K562 (cell line): Measurements from ENCODE around the gene CREBL2. TPM values are rescaled to one million over a fixed set of nuclear protein-coding genes. Genes with fewer than 3 reads are reported as not detected.

Experiments
- ATAC-seq: fragments of 200-7000 bp; cut with Tn5 transposase; 3 replicates; pipeline ENCODE4 v1.9.1; 2020; ENCODE audit warnings: moderate library complexity
- BruUV-seq: library from RNA; stranded (reverse); fragments of 400-500 nt; replicated peaks from 2 replicates; lab custom pipeline; 2021; lab: Mats Ljungman, UMichigan
- CTCF ChIA-PET: fragments of 300-600 bp; formaldehyde crosslinking; extraction: SDS; loops from one replicate; lab custom pipeline; 2021; ENCODE audit warnings: low intra/inter-chr PET ratio; lab: Yijun Ruan, JAX
- POLR2A ChIA-PET: fragments of 300-600, 350-650 bp; sonication (Branson Sonifier 250); formaldehyde crosslinking; extraction: SDS; loops from one replicate; lab custom pipeline; 2021; ENCODE audit warnings: antibody characterized with exemption, inconsistent platforms; lab: Yijun Ruan, JAX
- DNase-seq, 4 experiments: peaks; one replicate each; pipeline versions ENCODE4 v3.0.0 to v3.0.0-alpha.2; 2011 to 2018; ENCODE audit warnings: low spot score in 3 of 4, mixed read lengths in 3 of 4; ENCODE audit errors: extremely low read depth in 1 of 4
- FAIRE-seq: peaks from 2 replicates; lab custom pipeline; 2011; peaks lifted over from hg19 to GRCh38; lab: Jason Lieb, UNC
- H2AFZ ChIP-seq: 2 replicates; pipeline ENCODE4 v1.6.0; 2011; ENCODE audit warnings: low read depth, low read length, control low read depth, inconsistent platforms
- H3K27ac ChIP-seq: fragments of 200-600 bp; 3 replicates; pipeline ENCODE4 v1.8.0; 2011; ENCODE audit warnings: low read depth, mild to moderate bottlenecking, control low read depth, inconsistent platforms, low read length, moderate library complexity, mixed read lengths; ENCODE audit errors: extremely low read depth
- H3K27me3 ChIP-seq, 2 experiments: fragments of 300-600 bp in 1 of 2; 2 replicates in 1 of 2; 3 replicates in 1 of 2; pipeline versions ENCODE4 v1.6.0 to v1.8.0; 2011; ENCODE audit warnings: inconsistent platforms in 2 of 2, low read length in 2 of 2, mild to moderate bottlenecking in 1 of 2, mixed read lengths in 1 of 2, moderate library complexity in 1 of 2; ENCODE audit not compliant: control insufficient read depth in 2 of 2, insufficient read depth in 2 of 2
- H3K36me3 ChIP-seq: fragments of 300-600 bp; 3 replicates; pipeline ENCODE4 v1.8.0; 2011; ENCODE audit warnings: mild to moderate bottlenecking, low read length, inconsistent platforms; ENCODE audit not compliant: control insufficient read depth, insufficient read depth
- H3K4me1 ChIP-seq, 2 experiments: fragments of 200-600 bp in 1 of 2; replicated peaks in 1 of 2; 2 replicates in 1 of 2; 3 replicates in 1 of 2; pipeline versions ENCODE4 v1.5.1 to v1.8.0; 2011; ENCODE audit warnings: inconsistent platforms in 2 of 2, low read length in 2 of 2, mild to moderate bottlenecking in 1 of 2, mixed read lengths in 1 of 2, moderate library complexity in 1 of 2; ENCODE audit not compliant: control insufficient read depth in 2 of 2, insufficient read depth in 2 of 2
- H3K4me2 ChIP-seq: 2 replicates; pipeline ENCODE4 v1.6.1; 2011; ENCODE audit warnings: low read length, control low read depth, inconsistent platforms, mixed read lengths; ENCODE audit not compliant: insufficient read depth
- H3K4me3 ChIP-seq: fragments of 200-600 bp; sonication (generic), shearing (Covaris generic); 2 replicates; pipeline ENCODE4 v1.5.1; 2016; ENCODE audit warnings: control low read depth, inconsistent platforms
- H3K79me2 ChIP-seq: fragments of 200-600 bp; 3 replicates; pipeline ENCODE4 v1.8.0; 2011; ENCODE audit warnings: low read length, inconsistent platforms; ENCODE audit not compliant: control insufficient read depth, insufficient read depth
- H3K9ac ChIP-seq, 2 experiments: 2 replicates each; pipeline versions ENCODE4 v1.6.0 to v1.6.1; 2011; ENCODE audit warnings: low read depth in 2 of 2, low read length in 2 of 2, control low read depth in 1 of 2, inconsistent platforms in 1 of 2, mild to moderate bottlenecking in 1 of 2, mixed read lengths in 1 of 2; ENCODE audit not compliant: insufficient read depth in 1 of 2
- H3K9me1 ChIP-seq: one replicate; pipeline ENCODE4 v1.6.0; 2011; ENCODE audit warnings: inconsistent platforms, mild to moderate bottlenecking, low read length, moderate library complexity; ENCODE audit not compliant: control insufficient read depth, insufficient read depth
- H3K9me3 ChIP-seq: replicated peaks from 2 replicates; pipeline ENCODE4 v1.5.1; 2011; ENCODE audit warnings: low read depth, low read length, inconsistent platforms; ENCODE audit not compliant: control insufficient read depth, insufficient read depth
- H4K20me1 ChIP-seq: replicated peaks from 2 replicates; pipeline ENCODE4 v1.6.1; 2011; ENCODE audit warnings: low read length, inconsistent platforms, mixed read lengths; ENCODE audit not compliant: control insufficient read depth, insufficient read depth
- ARID2 ChIP-seq: fragments of 450-650 bp; IDR thresholded peaks from 2 replicates; pipeline ENCODE4 v1.6.1; 2017; ENCODE audit warnings: antibody characterized with exemption, mild to moderate bottlenecking
- ATF1 ChIP-seq, 2 experiments: fragments of 450-650 bp in 1 of 2; IDR thresholded peaks; 2 replicates each; pipeline ENCODE4 v1.6.1; 2016; ENCODE audit warnings: missing compliant biosample characterization in 1 of 2, missing genetic modification characterization in 1 of 2
- BRCA1 ChIP-seq, 2 experiments: fragments of 450-650 bp in 1 of 2; sonication (generic) in 1 of 2; formaldehyde crosslinking in 1 of 2; IDR thresholded peaks; 2 replicates each; pipeline versions ENCODE4 v1.5.0 to v1.6.1; 2017 to 2020; ENCODE audit warnings: mild to moderate bottlenecking in 1 of 2, missing genetic modification reagents in 1 of 2
- CBFB ChIP-seq: sonication (generic); formaldehyde crosslinking; IDR thresholded peaks from 2 replicates; pipeline ENCODE4 v1.4.0; 2020; ENCODE audit warnings: mild to moderate bottlenecking, missing genetic modification reagents
- MCM5 ChIP-seq: fragments of 450-650 bp; IDR thresholded peaks from 2 replicates; pipeline ENCODE4 v1.6.1; 2016; ENCODE audit warnings: low read depth
- MXI1 ChIP-seq: IDR thresholded peaks from 2 replicates; pipeline ENCODE4 v1.6.1; 2011; ENCODE audit warnings: low read depth, mild to moderate bottlenecking, improper control_type of control experiment, low read length
- NFRKB ChIP-seq: fragments of 450-650 bp; IDR thresholded peaks from 2 replicates; pipeline ENCODE4 v1.6.1; 2016; ENCODE audit warnings: low read depth
- PCBP2 ChIP-seq: fragments of 200-400 bp; formaldehyde crosslinking; IDR thresholded peaks from 2 replicates; pipeline ENCODE4 v1.6.1; 2018; ENCODE audit warnings: low read length, low read depth, mild to moderate bottlenecking, moderate library complexity; ENCODE audit not compliant: poor library complexity, severe bottlenecking
- PRMT5 ChIP-seq: sonication (generic); formaldehyde crosslinking; IDR thresholded peaks from 2 replicates; pipeline ENCODE4 v1.5.0; 2020; ENCODE audit warnings: missing genetic modification reagents
- SIN3B ChIP-seq: fragments of 450-650 bp; IDR thresholded peaks from 2 replicates; pipeline ENCODE4 v1.6.1; 2017; ENCODE audit warnings: low read depth, mild to moderate bottlenecking, moderate library complexity
- TBL1XR1 ChIP-seq, 2 experiments: IDR thresholded peaks; 2 replicates each; pipeline ENCODE4 v1.6.1; 2012; ENCODE audit warnings: improper control_type of control experiment in 2 of 2, low read length in 2 of 2, mild to moderate bottlenecking in 1 of 2
- ZEB2 ChIP-seq: fragments of 450-650 bp; IDR thresholded peaks from 2 replicates; pipeline ENCODE4 v1.6.1; 2016
- ZNF584 ChIP-seq: fragments of 200-800 bp; sonication (Bioruptor generic); IDR thresholded peaks from 2 replicates; pipeline ENCODE4 v1.6.1; 2016; ENCODE audit warnings: low read depth, mild to moderate bottlenecking, missing genetic modification characterization, missing compliant biosample characterization
- ZNF586 ChIP-seq: fragments of 450-650 bp; formaldehyde crosslinking; conservative IDR thresholded peaks from 2 replicates; pipeline ENCODE4 v1.4.0; 2020; ENCODE audit warnings: mild to moderate bottlenecking, moderate library complexity
- WGBS: fragments of 100-300 bp; shearing (Covaris generic); methylation state at CpG from one replicate; pipeline ENCODE4 v1.1.6; 2016; ENCODE audit warnings: low coverage, mixed read lengths; ENCODE audit not compliant: insufficient coverage; ENCODE audit errors: missing lambda C conversion rate; 5-methylcytosine and 5-hydroxymethylcytosine counted together
- in situ Hi-C: fragments of 300-500 bp; cut with MboI; formaldehyde crosslinking; loops from 4 replicates; pipeline ENCODE4 v1.15.0; 2018; ENCODE audit warnings: inconsistent platforms, mixed read lengths
- intact Hi-C: fragments of 100-400 bp; cut with micrococcal nuclease; formaldehyde crosslinking; loops from 2 replicates; pipeline ENCODE4 v1.14.2; 2022
- polyA plus RNA-seq, 8 experiments: library from polyadenylated mRNA; depleted of rRNA in 4 of 8; stranded (reverse) in 5 of 8; unstranded in 3 of 8; fragments of >200 nt; fragmentation: Nextera tagmentation in 2 of 8; fragmentation: Illumina TruSeq in 1 of 8; extraction: Ambion mirVana in 2 of 8; extraction: Trizol in 1 of 8; gene quantifications; 2 replicates each; pipeline versions ENCODE4 v1.2.1 to v1.2.3, GENCODE V29; 2011 to 2014; ENCODE audit warnings: inconsistent platforms in 1 of 8, missing spikeins in 1 of 8
- total RNA-seq, 7 experiments: library from RNA; depleted of rRNA in 6 of 7; stranded (reverse); fragments of >200 nt in 6 of 7; fragmentation: Illumina TruSeq in 2 of 7; extraction: Trizol in 2 of 7; gene quantifications; 2 replicates each; pipeline versions ENCODE4 v1.2.1 to v1.2.3, GENCODE V29; 2011 to 2021; ENCODE audit warnings: low replicate concordance in 1 of 7

CREBL2 gene
- total and polyA plus RNA-seq, 9 of the 15 experiments (the other 6 are each of a cell fraction or from before 2014, with no cell fraction given) = 1.7 to 7.3 (median 5.2) TPM

- no peak for ATAC-seq
- Histone ChIP-seq H3K36me3 (no peaks in the 10 kb centered on the region), H3K27ac (no peak overlapping the region), H3K79me2 (no peaks in the 10 kb centered on the region), H4K20me1 (no peaks in the 10 kb centered on the region), H3K9me1 (no peaks in the 10 kb centered on the region), H3K9ac (no peak overlapping the region), H3K27me3 (no peaks in the 10 kb centered on the region), H3K4me2 (no peak overlapping the region), H3K9me3 (no peaks in the 10 kb centered on the region), H3K4me1 (peaks cover 2 to 3% of the 10 kb centered on the region in 2 experiments; a peak in 3 of 5 replicates), H3K4me3 (no peak overlapping the region), H2AFZ (no peak overlapping the region)
- BruUV-seq = no TSS peak
- ChIA-PET CTCF (no interaction called here), POLR2A (no interaction called here)
- DNase-seq = no peak
- no peak for FAIRE-seq
- TF ChIP-seq PRMT5 (no peak), MXI1 (no peak), PCBP2 (no peak), MCM5 (no peak), TBL1XR1 (IDR thresholded peaks at IDR 0.05; ENCODE audit: low read length in 2 of 2) (no peak)
- WGBS = 0% methylated on average over 1 of the region's 1 CpG
- in situ Hi-C loops = no loop called here
- intact Hi-C loops = no loop called here
Measured at GRCh38 chr12:12668005-12668404, 56.3 kb downstream of the CREBL2 start.

- DNase-seq (no peak), ATAC-seq (no peak), FAIRE-seq (no peak)
- Histone ChIP-seq H3K79me2 (no peaks in the 10 kb centered on the region), H3K27ac (no peak overlapping the region), H2AFZ (no peak overlapping the region), H3K27me3 (no peaks in the 10 kb centered on the region), H3K9ac (no peak overlapping the region), H3K36me3 (no peaks in the 10 kb centered on the region), H3K4me3 (no peak overlapping the region), H4K20me1 (no peaks in the 10 kb centered on the region), H3K4me1 (peaks cover 2 to 7% of the 10 kb centered on the region in 2 experiments; a peak in 3 of 5 replicates), H3K4me2 (no peak overlapping the region), H3K9me1 (no peaks in the 10 kb centered on the region), H3K9me3 (no peaks in the 10 kb centered on the region)
- BruUV-seq = no TSS peak
- WGBS = 38% methylated on average over 2 of the region's 2 CpGs
- CTCF ChIA-PET = no interaction called here
- in situ Hi-C loops = no loop called here
- intact Hi-C loops = no loop called here
- POLR2A ChIA-PET = no interaction called here
- TF ChIP-seq CBFB (CRISPR knock-in tag) = no peak
- TF ChIP-seq ZNF586 (CRISPR knock-in tag) = no peak
- no peak for TF ChIP-seq ARID2
- TF ChIP-seq ZNF584 (CRISPR knock-in tag) = no peak
- no peak for TF ChIP-seq ATF1 (CRISPR knock-in tag; IDR thresholded peaks at IDR 0.05)
- TF ChIP-seq ATF1 (tag; IDR thresholded peaks at IDR 0.05) = no peak
- no peak for TF ChIP-seq BRCA1 (IDR thresholded peaks at IDR 0.05)
- no peak for TF ChIP-seq BRCA1 (CRISPR knock-in tag; IDR thresholded peaks at IDR 0.05)
- TF ChIP-seq SIN3B = no peak
- TF ChIP-seq ZEB2 = no peak
- no peak for TF ChIP-seq NFRKB
Measured at GRCh38 chr12:12669020-12669419, 57.3 kb downstream of the CREBL2 start.
